Measurements from ENCODE around the gene KRT34.
"Not testable (repeated sequence)": the region's sequence is repeated elsewhere in the genome, so short reads cannot be mapped to it uniquely, and the experiment has no call there.

Gene KRT34

GRCh38 chr17:41366070-41366469 is 16.0 kb downstream of the KRT34 start:
- no peak for ATAC-seq
- DNase-seq = no peak

DNA sequence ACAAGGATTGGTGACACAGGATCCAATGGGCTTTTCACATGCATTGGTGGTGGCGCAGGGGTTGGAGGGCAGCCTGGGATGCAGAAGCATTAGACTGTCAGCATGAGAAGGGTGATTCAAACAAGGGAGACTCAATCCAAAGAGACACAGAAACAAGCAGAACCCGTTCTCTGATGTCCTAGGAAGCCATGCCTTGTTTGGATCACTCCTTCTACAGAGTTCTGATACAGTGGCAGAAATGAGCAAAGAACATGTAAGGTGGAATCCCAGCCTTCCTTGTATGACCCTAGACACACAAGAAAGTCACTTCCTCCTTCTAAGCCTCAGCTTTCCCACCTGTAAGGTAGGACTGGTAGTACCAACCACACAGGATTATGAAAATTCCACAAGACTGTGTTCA is 18.2 kb downstream of the KRT34 start:
- no peak for DNase-seq
- no peak for ATAC-seq

DNA sequence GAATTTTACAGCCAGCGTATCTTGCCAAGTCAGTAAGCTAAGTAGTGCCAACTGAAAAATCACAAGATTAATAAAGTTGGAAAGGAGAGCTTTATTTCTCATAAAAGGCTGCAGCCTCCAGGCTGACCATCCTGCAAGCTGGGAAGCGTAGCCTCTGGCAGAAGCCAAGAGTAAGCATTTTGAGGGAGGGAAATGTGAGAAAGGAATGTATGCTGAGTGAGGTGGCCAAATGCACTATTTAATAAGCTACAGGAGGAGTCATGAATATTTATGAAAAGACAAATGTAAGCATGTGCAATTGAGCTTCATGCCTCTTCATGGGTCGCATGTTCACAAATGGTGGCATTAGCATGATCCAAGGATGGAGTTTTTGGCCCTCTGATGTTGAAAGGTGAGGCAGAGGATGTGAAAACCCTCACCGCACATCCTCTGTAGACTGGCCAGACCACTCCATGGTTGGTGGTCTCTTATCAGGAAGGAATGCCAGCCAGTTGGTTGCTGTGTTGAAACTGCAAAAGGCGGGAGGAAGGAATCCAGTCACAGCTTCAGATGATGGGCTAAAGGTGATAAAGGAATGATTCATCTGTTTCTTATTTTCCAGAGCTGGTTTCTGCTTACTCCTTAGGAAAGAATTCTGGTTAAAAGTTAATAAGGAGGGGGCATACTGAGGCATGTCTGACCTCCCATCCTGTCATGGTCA is 21.7 kb downstream of the KRT34 start:
- DNase-seq (no peak), ATAC-seq (no peak)

DNA sequence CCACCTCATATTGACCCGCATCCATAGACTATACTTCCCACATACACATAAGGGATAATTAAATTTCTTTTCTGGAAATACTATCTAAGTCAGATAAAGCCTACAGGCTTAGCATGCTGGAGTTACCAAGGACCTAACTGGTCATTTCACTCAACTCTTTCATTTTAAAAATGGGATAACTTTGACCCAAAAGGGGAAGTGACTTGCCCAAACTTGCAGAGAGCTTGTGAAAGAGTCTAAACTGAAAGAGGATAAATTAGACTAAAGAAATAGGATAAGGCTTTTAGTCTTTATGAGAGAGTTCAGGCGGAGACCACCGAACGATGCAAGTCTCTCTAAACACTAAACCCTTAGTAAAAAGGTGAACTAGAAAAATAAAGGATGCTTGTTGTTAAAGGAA is 27.6 kb downstream of the KRT34 start:
- DNase-seq (no peak), ATAC-seq (no peak)

- no peak for DNase-seq
- ATAC-seq = no peak
Observed at GRCh38 chr17:41352597-41353366, 29.3 kb downstream of the KRT34 start.

DNA sequence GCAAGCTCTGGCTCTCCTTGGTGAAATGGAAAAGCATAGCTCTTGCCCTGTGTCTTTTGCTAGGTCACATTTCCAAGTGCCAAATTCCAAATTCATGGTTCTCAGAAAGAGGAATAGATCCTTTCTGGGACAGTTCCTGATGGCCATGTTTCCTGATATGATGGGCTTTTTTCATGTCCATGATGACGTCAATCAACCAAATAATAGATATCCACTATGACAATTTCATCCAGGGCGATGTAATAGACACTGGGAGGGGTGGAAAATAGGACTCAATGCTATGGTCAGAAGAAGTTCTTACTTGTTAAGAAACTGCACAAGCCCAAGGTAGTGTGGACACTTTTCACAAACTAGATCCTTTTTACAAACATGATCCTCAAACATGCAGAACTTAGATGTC is 30.9 kb downstream of the KRT34 start:
- ATAC-seq (no peak), DNase-seq (no peak)

- not testable (repeated sequence) for DNase-seq
Observed at GRCh38 chr17:41350381-41350878, 31.7 kb downstream of the KRT34 start, which contains the start of gene KRT33A. KRT33A (minus strand) TSS chr17:41350828; CDS start chr17:41350767, 61 bp downstream.

GRCh38 chr17:41347869-41348760 is 34.0 kb downstream of the KRT34 start:
- no peak for ATAC-seq
- no peak for DNase-seq

More at GRCh38 chr17:41350381-41350878, 31.7 kb downstream of the KRT34 start, which contains the start of gene KRT33A:
- not testable (repeated sequence) for ATAC-seq

GRCh38 chr17:41346421-41346820 is 35.7 kb downstream of the KRT34 start:
- not testable (repeated sequence) for DNase-seq, ATAC-seq

DNA sequence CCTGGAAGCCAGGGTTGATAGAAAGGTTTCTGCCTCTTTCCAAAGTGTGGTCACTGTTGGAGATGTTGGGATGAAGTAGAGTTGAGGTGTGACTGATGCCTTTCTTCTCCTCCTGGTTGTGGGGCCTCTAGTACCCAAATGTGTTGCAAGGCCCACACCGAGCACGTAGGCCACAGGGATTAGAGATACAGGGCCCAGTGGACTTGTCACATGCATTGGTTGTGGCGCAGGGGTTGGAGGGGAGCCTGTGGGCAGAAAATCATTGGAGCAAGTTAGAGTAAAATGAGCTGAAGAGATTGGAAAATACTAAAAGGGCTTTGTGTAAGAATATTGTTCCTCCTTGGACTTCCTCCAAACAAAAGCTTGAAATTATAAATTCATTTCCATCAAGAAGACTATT is 36.1 kb downstream of the KRT34 start:
- DNase-seq = no peak
- ATAC-seq = no peak

DNA sequence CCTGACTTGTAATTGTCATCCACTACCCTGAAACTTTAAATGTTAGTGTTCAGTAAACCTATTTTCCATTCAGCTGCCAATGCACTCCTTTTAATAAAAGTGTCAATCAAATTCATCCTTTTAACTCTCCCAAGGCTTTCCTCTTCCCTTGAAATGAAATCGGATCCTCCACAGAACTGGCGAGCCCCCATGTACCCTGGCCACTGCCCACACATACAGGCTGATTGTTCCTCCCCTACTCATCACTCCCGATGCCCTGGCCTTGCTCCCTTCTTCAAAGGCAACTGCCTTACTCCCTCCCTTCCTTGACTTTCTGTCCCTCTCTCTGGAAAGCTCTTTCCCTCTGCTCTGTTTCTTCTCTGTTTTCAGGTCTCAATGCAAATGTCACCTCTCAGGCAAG is 39.1 kb downstream of the KRT34 start:
- no peak for DNase-seq
- ATAC-seq = no peak

GRCh38 chr17:41340934-41341861 is 40.9 kb downstream of the KRT34 start:
- DNase-seq (peak; percentile 32), ATAC-seq (peak; percentile 70)

DNA sequence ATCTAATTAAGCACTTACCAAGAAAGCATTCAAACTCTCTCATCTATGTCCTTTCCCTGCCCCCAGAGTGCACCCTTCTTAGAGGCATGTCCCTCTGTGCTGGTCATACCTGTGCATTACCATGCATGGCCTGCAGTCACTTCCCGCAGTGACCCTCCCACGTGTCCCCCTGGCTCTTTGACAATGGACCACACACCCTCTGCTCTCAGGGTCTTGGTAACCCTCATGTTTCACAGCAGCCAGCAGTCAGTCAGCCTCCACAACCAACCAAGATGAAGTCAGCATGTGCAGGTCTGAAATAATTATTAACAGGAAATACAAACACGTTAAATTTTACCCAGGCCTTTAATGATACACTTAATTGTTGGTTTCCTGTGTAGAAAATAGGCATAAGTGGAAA is 41.6 kb downstream of the KRT34 start:
- DNase-seq (no peak), ATAC-seq (no peak)

DNA sequence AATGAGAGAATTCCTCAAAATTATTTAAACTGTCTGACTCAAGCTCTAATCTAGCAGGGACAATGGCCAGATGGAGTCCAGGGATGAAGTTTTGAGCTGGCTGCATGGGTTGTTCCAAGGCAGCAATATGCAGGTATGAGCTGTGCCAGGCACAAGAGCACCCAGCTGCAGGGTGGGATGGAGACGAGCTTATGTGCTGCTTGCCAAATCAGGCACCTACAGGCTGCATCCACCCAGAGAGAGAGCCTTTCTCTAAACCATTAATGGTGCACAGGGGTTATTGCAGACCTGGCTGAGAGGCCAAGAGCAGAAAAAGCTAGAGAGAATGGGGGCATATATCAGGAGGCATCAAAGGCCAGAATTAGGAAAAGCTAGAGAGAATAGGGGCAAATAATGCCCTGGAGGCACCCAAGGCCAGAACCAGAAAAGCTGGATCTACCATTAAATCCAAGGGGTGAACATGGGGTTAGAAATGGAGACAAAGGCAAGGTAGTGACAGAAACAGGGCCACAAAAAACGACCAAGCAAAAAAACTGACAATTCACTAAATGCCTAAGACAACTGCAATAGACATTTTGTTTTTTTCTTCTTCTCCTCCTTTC is 42.4 kb downstream of the KRT34 start:
- ATAC-seq = no peak
- DNase-seq = no peak

DNA sequence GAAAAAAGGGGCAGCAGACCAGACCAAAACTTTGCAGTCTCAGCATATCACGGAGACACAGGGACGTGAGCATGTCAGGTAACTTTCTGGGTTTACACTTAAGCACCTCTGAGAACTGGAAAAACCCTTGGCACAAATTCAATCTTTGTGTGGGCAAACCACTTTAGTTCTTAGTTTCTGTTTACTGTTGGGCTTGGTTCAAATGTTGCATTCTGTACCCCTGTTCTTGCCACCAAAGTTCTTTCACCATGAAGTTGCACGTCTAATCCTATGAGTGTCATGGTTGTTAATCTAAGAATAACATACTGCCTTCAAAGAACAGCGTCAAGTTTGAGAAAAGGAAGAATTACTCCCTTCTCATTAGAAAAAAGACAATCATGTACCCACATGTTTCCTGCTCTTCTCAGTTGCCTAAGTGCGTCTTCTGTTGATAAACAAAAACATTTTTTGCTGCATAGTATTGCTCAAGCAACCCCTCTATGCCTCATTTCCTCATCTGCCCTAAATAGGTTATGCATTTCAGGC is 43.1 kb downstream of the KRT34 start:
- peak; percentile 28 for ATAC-seq
- DNase-seq = no peak

GRCh38 chr17:41335747-41336146 is 46.4 kb downstream of the KRT34 start:
- no peak for DNase-seq
- ATAC-seq = no peak

- ATAC-seq (no peak), DNase-seq (no peak)
Observed at GRCh38 chr17:41334385-41335305, 47.5 kb downstream of the KRT34 start.

DNA sequence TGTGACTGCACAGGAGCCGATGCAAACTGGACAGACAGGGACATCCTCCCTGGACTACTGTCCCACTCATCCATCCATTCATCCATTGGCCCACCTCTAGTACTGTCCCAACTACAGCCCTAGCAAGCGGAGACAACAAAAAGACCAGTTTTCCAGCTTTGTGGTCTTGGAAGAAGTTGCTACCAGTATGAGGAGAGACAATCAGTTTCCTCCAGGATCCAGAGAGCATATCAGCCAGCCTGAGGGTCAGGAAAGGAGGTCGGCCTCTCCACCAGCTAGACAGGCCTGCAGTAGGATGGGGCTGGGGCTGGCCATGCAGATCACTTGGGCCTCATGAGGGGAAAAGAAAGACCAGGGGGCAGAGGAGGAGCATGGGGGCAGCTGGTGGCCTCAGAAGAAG is 48.3 kb downstream of the KRT34 start:
- ATAC-seq (no peak), DNase-seq (no peak)

DNA sequence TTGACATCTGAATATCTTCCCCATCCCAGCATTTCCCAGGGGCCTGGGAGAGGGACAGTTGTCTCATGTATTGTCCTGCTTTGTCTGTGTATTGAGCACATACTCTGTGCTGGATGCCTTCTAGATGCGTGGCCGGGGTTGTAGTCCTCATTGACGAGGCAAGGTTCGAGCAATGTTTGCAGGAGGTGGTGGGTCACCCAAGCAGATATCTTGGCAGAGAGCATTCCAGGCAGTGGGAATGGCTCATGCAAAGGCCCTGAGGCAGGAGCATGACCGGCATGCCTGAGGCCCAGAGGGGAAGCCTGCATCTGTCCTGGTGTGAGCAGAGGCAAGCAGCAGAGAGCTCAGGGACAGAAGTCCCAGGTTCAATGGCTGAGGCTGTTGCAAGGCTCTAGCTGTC is 49.0 kb downstream of the KRT34 start:
- ATAC-seq = no peak
- DNase-seq = no peak
